ENCODE data around the gene CAV3.

Gene CAV3

GRCh38 chr3:8743911-8744310, 10.3 kb downstream of the CAV3 start:
- no peaks in the 10 kb centered on the region for H3K4me1 ChIP-seq (ENCODE audit: control insufficient read depth, insufficient read depth, low read length, poor library complexity, severe bottlenecking)
- H3K27me3 ChIP-seq (replicated peaks; ENCODE audit: control insufficient read depth, insufficient read depth, low read length, poor library complexity, severe bottlenecking), result no peaks in the 10 kb centered on the region
- H3K9me3 ChIP-seq (ENCODE audit: control insufficient read depth, low read length), result no peaks in the 10 kb centered on the region
- H3K27ac ChIP-seq (ENCODE audit: insufficient read depth, low read length, poor library complexity, severe bottlenecking), result no peak overlapping the region
- H3K4me3 ChIP-seq (ENCODE audit: insufficient read depth, low read depth, low read length, poor library complexity, severe bottlenecking), result no peak overlapping the region
- no peak for DNase-seq
- no peaks in the 10 kb centered on the region for H3K36me3 ChIP-seq (ENCODE audit: control insufficient read depth, insufficient read depth, low read length)

GRCh38 chr3:8745619-8746370, 12.2 kb downstream of the CAV3 start:
- H3K4me1 ChIP-seq (ENCODE audit: control insufficient read depth, insufficient read depth, low read length, poor library complexity, severe bottlenecking), result no peaks in the 10 kb centered on the region
- no peak for DNase-seq
- no peaks in the 10 kb centered on the region for H3K36me3 ChIP-seq (ENCODE audit: control insufficient read depth, insufficient read depth, low read length)
- no peaks in the 10 kb centered on the region for H3K27me3 ChIP-seq (replicated peaks; ENCODE audit: control insufficient read depth, insufficient read depth, low read length, poor library complexity, severe bottlenecking)
- no peaks in the 10 kb centered on the region for H3K9me3 ChIP-seq (ENCODE audit: control insufficient read depth, low read length)
- no peak overlapping the region for H3K4me3 ChIP-seq (ENCODE audit: insufficient read depth, low read depth, low read length, poor library complexity, severe bottlenecking)
- H3K27ac ChIP-seq (ENCODE audit: insufficient read depth, low read length, poor library complexity, severe bottlenecking), result no peak overlapping the region

GRCh38 chr3:8746780-8747345, 13.3 kb downstream of the CAV3 start:
- no peak for DNase-seq
- H3K36me3 ChIP-seq (ENCODE audit: control insufficient read depth, insufficient read depth, low read length), result no peaks in the 10 kb centered on the region
- no peaks in the 10 kb centered on the region for H3K4me1 ChIP-seq (ENCODE audit: control insufficient read depth, insufficient read depth, low read length, poor library complexity, severe bottlenecking)
- H3K27ac ChIP-seq (ENCODE audit: insufficient read depth, low read length, poor library complexity, severe bottlenecking), result no peak overlapping the region
- no peak overlapping the region for H3K4me3 ChIP-seq (ENCODE audit: insufficient read depth, low read depth, low read length, poor library complexity, severe bottlenecking)
- no peaks in the 10 kb centered on the region for H3K27me3 ChIP-seq (replicated peaks; ENCODE audit: control insufficient read depth, insufficient read depth, low read length, poor library complexity, severe bottlenecking)
- no peaks in the 10 kb centered on the region for H3K9me3 ChIP-seq (ENCODE audit: control insufficient read depth, low read length)

GRCh38 chr3:8749316-8749715, 15.7 kb downstream of the CAV3 start:
- H3K9me3 ChIP-seq (ENCODE audit: control insufficient read depth, low read length), result no peaks in the 10 kb centered on the region
- no peak overlapping the region for H3K27ac ChIP-seq (ENCODE audit: insufficient read depth, low read length, poor library complexity, severe bottlenecking)
- no peak for DNase-seq
- no peaks in the 10 kb centered on the region for H3K36me3 ChIP-seq (ENCODE audit: control insufficient read depth, insufficient read depth, low read length)
- H3K4me1 ChIP-seq (ENCODE audit: control insufficient read depth, insufficient read depth, low read length, poor library complexity, severe bottlenecking), result no peaks in the 10 kb centered on the region
- H3K27me3 ChIP-seq (replicated peaks; ENCODE audit: control insufficient read depth, insufficient read depth, low read length, poor library complexity, severe bottlenecking), result no peaks in the 10 kb centered on the region
- no peak overlapping the region for H3K4me3 ChIP-seq (ENCODE audit: insufficient read depth, low read depth, low read length, poor library complexity, severe bottlenecking)

- Histone ChIP-seq H3K27ac (ENCODE audit: insufficient read depth, low read length, poor library complexity, severe bottlenecking) (no peak overlapping the region), H3K4me1 (ENCODE audit: control insufficient read depth, insufficient read depth, low read length, poor library complexity, severe bottlenecking) (no peaks in the 10 kb centered on the region), H3K4me3 (ENCODE audit: insufficient read depth, low read depth, low read length, poor library complexity, severe bottlenecking) (no peak overlapping the region), H3K27me3 (replicated peaks; ENCODE audit: control insufficient read depth, insufficient read depth, low read length, poor library complexity, severe bottlenecking) (no peaks in the 10 kb centered on the region), H3K9me3 (ENCODE audit: control insufficient read depth, low read length) (no peaks in the 10 kb centered on the region), H3K36me3 (ENCODE audit: control insufficient read depth, insufficient read depth, low read length) (no peaks in the 10 kb centered on the region)
- no peak for DNase-seq
Observed at GRCh38 chr3:8752832-8753231, 19.2 kb downstream of the CAV3 start.

- H3K9me3 ChIP-seq (ENCODE audit: control insufficient read depth, low read length), result no peaks in the 10 kb centered on the region
- no peak for DNase-seq
- no peaks in the 10 kb centered on the region for H3K27me3 ChIP-seq (replicated peaks; ENCODE audit: control insufficient read depth, insufficient read depth, low read length, poor library complexity, severe bottlenecking)
- no peak overlapping the region for H3K27ac ChIP-seq (ENCODE audit: insufficient read depth, low read length, poor library complexity, severe bottlenecking)
- no peaks in the 10 kb centered on the region for H3K36me3 ChIP-seq (ENCODE audit: control insufficient read depth, insufficient read depth, low read length)
- H3K4me1 ChIP-seq (ENCODE audit: control insufficient read depth, insufficient read depth, low read length, poor library complexity, severe bottlenecking), result no peaks in the 10 kb centered on the region
- no peak overlapping the region for H3K4me3 ChIP-seq (ENCODE audit: insufficient read depth, low read depth, low read length, poor library complexity, severe bottlenecking)
Observed at GRCh38 chr3:8755097-8755496, 21.5 kb downstream of the CAV3 start.

- Histone ChIP-seq H3K27ac (ENCODE audit: insufficient read depth, low read length, poor library complexity, severe bottlenecking) (no peak overlapping the region), H3K4me3 (ENCODE audit: insufficient read depth, low read depth, low read length, poor library complexity, severe bottlenecking) (no peak overlapping the region), H3K36me3 (ENCODE audit: control insufficient read depth, insufficient read depth, low read length) (no peaks in the 10 kb centered on the region), H3K4me1 (ENCODE audit: control insufficient read depth, insufficient read depth, low read length, poor library complexity, severe bottlenecking) (no peaks in the 10 kb centered on the region), H3K9me3 (ENCODE audit: control insufficient read depth, low read length) (no peaks in the 10 kb centered on the region), H3K27me3 (replicated peaks; ENCODE audit: control insufficient read depth, insufficient read depth, low read length, poor library complexity, severe bottlenecking) (no peaks in the 10 kb centered on the region)
- DNase-seq, result no peak
Observed at GRCh38 chr3:8755564-8756237, 22.1 kb downstream of the CAV3 start.

GRCh38 chr3:8756671-8757070, 23.1 kb downstream of the CAV3 start:
- Histone ChIP-seq H3K4me3 (ENCODE audit: insufficient read depth, low read depth, low read length, poor library complexity, severe bottlenecking) (no peak overlapping the region), H3K9me3 (ENCODE audit: control insufficient read depth, low read length) (no peaks in the 10 kb centered on the region), H3K27me3 (replicated peaks; ENCODE audit: control insufficient read depth, insufficient read depth, low read length, poor library complexity, severe bottlenecking) (no peaks in the 10 kb centered on the region), H3K4me1 (ENCODE audit: control insufficient read depth, insufficient read depth, low read length, poor library complexity, severe bottlenecking) (no peaks in the 10 kb centered on the region), H3K36me3 (ENCODE audit: control insufficient read depth, insufficient read depth, low read length) (no peaks in the 10 kb centered on the region), H3K27ac (ENCODE audit: insufficient read depth, low read length, poor library complexity, severe bottlenecking) (no peak overlapping the region)
- no peak for DNase-seq

- no peaks in the 10 kb centered on the region for H3K27me3 ChIP-seq (replicated peaks; ENCODE audit: control insufficient read depth, insufficient read depth, low read length, poor library complexity, severe bottlenecking)
- no peaks in the 10 kb centered on the region for H3K9me3 ChIP-seq (ENCODE audit: control insufficient read depth, low read length)
- no peak overlapping the region for H3K27ac ChIP-seq (ENCODE audit: insufficient read depth, low read length, poor library complexity, severe bottlenecking)
- DNase-seq, result no peak
- no peaks in the 10 kb centered on the region for H3K36me3 ChIP-seq (ENCODE audit: control insufficient read depth, insufficient read depth, low read length)
- H3K4me3 ChIP-seq (ENCODE audit: insufficient read depth, low read depth, low read length, poor library complexity, severe bottlenecking), result no peak overlapping the region
- H3K4me1 ChIP-seq (ENCODE audit: control insufficient read depth, insufficient read depth, low read length, poor library complexity, severe bottlenecking), result no peaks in the 10 kb centered on the region
Observed at GRCh38 chr3:8757551-8758518, 24.2 kb downstream of the CAV3 start.
